HG02588 (cell line): ENCODE data around the gene SUSD1.
"Not testable (repeated sequence)": the region's sequence is repeated elsewhere in the genome, so short reads cannot be mapped to it uniquely, and the experiment has no call there.

ENCODE experiments used
- ATAC-seq: cut with Tn5 transposase; IDR thresholded peaks from one replicate; pipeline ENCODE4 v1.9.1; 2021; ENCODE audit warnings: mild to moderate bottlenecking, moderate library complexity; ENCODE audit not compliant: unreplicated experiment

SUSD1 gene

GRCh38 chr9:112174222-112174964 is 704 bp downstream of the SUSD1 start:
- ATAC-seq = peak; percentile 86

DNA sequence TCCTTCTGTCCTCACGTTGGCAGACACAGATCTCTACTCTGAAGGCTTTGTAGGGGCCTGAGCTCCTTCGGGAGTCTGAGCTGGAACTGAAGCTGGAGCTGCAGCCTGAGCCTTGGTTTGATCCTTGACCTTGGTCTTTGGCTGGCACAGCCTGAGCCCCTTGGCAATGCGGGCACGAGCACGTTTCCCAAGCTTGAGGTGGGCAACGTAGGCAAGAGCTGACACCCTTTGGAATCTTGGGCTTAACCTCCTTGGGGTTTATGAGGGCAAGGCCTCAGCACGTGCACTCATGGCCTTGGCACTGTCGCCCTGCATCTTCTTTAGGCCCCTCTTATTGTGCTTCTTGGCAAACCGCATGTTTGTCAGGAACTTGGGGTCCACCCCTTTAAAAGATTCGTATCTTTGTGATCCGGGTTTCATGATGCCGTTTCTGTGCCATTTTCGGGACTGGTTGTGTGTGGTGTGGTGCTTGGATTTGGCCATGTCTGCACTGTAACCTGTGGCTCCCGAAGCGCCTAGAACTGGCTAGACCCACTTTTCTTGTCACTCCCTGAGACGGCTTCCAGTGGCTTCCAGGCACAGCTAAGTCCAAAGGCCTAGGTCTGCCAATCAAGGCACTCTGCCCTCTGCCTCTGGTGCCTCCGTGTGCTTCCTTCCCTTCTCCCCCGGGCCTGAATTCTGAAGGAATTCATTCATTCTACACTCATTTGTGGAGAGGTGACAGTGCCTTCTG is 1.4 kb downstream of the SUSD1 start:
- ATAC-seq = no peak

- no peak for ATAC-seq
Observed at GRCh38 chr9:112170968-112171367, 4.1 kb downstream of the SUSD1 start.

DNA sequence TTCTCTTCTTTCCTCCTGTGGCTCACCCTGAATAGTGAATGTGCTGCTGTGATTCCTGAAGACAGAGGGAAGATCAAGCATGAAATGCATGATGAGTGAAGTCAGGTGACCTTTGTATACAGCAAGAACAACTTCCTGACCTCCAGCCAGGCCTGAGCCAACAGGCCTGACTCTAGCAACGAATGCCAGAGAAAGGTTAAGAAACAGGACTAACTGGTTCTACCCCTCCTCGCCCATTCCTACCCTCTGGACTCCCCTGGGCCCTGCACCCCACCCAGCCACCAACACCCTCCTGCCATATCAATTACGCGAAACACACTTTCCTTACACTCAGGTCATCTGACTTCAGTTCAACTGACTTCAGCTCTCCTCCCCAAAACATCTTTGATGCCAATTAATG is 4.9 kb downstream of the SUSD1 start:
- no peak for ATAC-seq

DNA sequence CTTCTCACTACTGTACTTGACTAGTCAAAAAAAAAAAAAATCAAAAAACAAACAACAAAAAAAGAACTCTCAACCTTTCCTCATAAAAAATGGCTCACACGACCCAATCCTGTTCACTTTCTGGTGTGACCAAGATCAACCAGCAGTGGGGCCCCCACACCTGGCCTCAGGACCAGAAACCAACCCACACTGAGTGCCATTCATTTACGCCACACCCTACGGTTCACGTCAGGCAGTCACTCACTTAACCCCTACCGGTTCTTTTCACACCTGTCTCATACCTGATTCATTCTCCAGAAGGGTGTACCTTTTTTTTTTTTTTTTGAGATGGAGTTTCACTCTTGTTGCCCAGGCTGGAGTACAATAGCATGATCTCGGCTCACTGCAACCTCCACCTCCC is 5.7 kb downstream of the SUSD1 start:
- ATAC-seq = no peak

- ATAC-seq = no peak
Observed at GRCh38 chr9:112168197-112168596, 6.9 kb downstream of the SUSD1 start.

- no peak for ATAC-seq
Observed at GRCh38 chr9:112166176-112167140, 8.6 kb downstream of the SUSD1 start.

DNA sequence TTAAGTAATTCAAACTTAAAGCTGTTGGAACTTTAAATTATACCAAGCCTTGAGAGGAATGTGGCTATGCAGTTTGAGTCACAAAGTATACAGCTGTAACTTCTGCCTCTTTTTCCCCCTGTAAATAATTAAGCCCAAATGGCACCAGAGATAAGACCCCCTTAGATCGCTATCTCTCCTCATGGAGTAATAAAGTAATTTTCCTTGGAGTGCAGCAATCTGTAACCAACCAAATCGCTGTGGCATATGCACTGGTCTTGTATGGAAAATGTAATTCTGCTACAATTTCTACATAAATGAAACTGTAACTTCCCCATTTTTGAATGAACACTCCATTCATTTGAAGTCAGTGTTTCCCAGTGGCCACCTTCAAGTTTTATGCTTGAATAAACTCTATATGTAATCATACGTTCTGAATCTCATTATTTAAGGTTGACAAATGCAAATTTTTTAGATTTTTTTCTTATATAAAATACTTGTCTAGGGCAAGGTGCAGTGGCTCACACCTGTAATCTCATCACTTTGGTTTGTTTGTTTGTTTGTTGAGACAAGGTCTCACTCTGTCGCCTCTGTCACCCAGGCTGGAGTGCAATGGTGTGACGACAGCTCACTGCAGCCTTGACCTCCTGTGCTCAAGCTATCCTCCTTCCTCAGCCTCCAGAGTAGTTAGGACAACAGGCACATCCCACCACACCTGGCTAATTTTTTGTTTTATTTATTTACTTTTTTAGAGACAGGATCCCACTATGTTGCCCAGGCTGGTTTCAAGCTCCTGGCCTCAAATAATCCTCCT is 12.3 kb downstream of the SUSD1 start:
- no peak for ATAC-seq

- no peak for ATAC-seq
Observed at GRCh38 chr9:112159781-112160180, 15.3 kb downstream of the SUSD1 start.

DNA sequence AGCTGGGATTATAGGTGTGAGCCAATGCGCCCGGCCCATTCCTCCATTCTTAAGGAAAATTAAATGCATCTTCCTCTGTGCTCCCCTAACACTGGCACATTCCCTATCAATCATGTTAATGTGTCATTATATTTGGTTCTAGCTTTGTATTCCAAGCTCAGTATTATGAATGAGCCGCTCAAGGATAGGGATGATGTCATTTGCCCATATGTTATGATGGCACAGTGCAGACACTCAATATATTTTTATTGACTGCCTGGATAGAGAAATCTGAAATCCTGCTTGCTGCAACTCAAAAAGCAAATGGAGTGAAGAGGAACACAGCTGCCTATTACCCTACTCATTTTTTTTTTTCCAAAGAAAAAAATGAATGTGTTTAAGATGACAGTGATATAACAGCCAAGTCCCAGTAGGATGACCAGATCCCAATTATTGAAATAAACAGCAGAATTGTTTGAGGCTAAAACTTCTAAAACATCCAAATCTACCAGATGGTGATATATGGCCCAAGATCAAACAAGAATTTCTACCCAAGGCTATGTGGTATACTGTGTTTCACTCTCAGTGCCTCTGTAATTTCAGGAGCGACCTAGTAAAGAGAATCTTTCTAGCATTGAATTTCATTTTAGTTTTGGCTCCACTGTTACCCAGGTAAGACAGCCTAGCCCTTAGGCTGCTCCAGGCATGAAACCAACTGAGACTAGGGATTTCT is 16.3 kb downstream of the SUSD1 start:
- ATAC-seq = no peak

DNA sequence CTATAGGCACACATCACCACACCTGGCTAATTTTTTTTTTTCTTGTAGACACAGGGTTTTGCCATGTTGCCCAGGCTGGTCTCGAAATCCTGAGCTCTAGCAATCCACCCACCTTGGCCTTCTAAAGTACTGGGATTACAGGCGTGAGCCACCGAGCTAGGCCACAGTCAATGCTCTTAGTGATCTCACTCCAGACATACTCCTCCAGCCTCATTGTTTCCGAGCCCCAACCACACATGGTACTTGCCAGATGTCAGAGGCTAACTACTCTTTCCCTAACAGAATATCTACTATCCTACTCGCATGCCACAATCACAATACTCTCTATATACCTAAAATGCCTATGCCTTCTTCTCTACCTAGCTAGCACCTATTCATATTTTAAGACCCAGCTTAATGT is 17.1 kb downstream of the SUSD1 start:
- no peak for ATAC-seq

DNA sequence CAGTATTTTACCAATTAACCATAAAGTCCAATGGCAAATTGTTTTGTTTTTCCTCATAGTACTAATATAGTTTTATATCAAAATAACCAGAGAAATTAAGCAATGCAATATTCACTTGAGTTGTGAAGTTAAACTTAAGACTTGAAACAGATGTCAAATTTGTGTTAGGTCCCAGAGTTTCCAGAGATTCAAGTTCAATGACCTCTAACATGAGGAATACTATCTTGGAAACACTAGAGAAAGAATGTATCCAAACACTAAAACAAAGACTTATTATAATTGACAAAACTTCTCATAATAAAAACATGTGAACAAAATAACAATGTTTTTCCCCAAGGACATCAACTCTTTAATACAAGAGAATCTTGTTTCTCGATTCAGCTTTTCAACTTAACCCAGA is 18.0 kb downstream of the SUSD1 start:
- ATAC-seq = no peak

GRCh38 chr9:112149211-112149610 is 25.9 kb downstream of the SUSD1 start:
- no peak for ATAC-seq

- no peak for ATAC-seq
Observed at GRCh38 chr9:112145886-112146285, 29.2 kb downstream of the SUSD1 start.

DNA sequence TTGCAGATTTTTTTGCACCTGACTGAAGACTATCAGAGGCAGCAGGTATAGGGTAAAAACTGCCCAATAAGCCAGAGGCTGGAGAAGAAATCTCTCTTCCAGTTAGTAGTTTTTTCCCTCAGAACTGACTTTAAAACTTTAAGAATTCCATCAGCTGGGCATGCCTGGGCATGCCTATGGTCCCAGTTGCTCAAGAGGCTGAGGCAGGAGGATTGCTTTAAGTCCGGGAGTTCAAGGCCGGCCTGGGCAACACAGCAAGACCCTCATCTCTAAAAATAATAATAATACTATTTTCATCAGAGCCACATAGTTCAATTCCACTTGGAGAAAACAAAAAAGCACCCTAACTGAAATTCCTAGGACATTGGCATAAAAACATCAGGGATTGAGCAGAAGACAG is 30.3 kb downstream of the SUSD1 start:
- ATAC-seq = no peak

- no peak for ATAC-seq
Observed at GRCh38 chr9:112142420-112142819, 32.7 kb downstream of the SUSD1 start.

DNA sequence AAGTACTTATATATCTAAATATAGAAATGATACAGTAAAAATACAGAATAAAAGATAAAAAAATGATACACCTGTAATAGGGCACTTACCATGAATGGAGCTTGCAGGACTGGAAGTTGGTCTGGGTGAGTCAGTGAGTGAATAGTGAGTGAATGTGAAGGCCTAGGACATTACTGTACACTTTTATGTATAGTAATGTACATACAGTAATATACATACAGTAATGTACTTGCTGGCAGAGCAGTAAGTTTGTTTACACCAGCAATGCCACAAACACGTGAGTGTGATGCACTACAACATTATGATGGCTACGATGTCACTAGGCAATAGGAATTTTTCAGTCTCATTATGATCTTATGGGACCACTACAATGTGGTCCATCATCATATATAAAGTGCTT is 34.2 kb downstream of the SUSD1 start:
- peak; percentile 12 for ATAC-seq

DNA sequence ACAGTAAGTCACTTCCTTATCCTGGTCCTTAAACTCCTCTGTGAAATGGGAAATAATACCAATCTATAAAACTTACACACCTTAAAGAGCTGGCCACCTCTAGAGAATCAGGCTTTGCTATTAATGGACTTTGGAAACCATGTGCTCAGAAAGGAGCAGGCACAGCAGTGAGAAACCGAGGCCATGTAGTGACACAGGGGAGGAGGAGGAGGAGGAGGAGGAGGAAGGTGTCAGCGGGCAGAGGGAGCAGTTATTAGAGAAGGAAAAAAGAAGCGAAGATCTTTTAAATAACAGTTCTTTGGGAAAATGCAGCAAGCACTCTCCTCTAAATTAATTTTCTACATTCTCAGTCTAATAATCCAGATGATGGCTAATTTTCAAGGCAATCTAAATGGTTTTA is 38.0 kb downstream of the SUSD1 start:
- ATAC-seq = no peak

DNA sequence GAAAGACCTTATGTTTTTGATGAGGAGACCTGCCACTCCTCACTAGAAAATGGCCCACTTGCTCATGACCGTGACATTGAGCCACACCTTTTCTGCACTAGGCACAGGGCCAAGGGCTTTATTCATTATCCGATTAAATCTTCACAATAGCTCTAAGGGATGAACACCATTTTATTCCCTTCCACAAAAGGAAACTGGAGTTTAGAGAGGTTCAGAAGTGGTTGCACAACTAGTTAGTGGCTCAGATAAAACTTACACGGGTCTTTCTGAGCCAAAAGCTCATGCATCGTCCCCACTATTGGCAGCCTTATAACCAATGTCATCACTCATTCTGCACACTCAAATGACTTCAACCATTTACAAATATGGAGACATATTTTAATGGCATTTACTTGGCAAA is 39.4 kb downstream of the SUSD1 start:
- ATAC-seq = no peak

GRCh38 chr9:112133806-112134205 is 41.3 kb downstream of the SUSD1 start:
- ATAC-seq = not testable (repeated sequence)
